Endometrial microvascular endothelial cells (primary cell): ENCODE results near the gene NPAS2. TPM values are rescaled to one million over a fixed set of nuclear protein-coding genes. Genes with fewer than 3 reads are reported as not detected.

Experiments used
- in situ Hi-C: cut with HindIII; loops from 2 replicates; pipeline ENCODE4 v1.10.0; 2017; ENCODE audit warnings: low sequenced_read_pairs, low pct_unique_long_range_greater_than_20kb; ENCODE audit errors: inconsistent ontology term
- total RNA-seq: library from RNA; depleted of rRNA; stranded (reverse); fragments of >200 nt; gene quantifications from one replicate; pipeline ENCODE4 v1.2.3, GENCODE V29; 2015; ENCODE audit errors: inconsistent ontology term

The NPAS2 gene
- total RNA-seq, 1 donor from 2014 or later = 0.93 TPM

- in situ Hi-C loops = no loop called here
These were observed 169.7 kb downstream of the NPAS2 start for GRCh38 chr2:100989666-100990065.

- in situ Hi-C loops = no loop called here
These were observed 170.2 kb downstream of the NPAS2 start for GRCh38 chr2:100990166-100990565.

DNA sequence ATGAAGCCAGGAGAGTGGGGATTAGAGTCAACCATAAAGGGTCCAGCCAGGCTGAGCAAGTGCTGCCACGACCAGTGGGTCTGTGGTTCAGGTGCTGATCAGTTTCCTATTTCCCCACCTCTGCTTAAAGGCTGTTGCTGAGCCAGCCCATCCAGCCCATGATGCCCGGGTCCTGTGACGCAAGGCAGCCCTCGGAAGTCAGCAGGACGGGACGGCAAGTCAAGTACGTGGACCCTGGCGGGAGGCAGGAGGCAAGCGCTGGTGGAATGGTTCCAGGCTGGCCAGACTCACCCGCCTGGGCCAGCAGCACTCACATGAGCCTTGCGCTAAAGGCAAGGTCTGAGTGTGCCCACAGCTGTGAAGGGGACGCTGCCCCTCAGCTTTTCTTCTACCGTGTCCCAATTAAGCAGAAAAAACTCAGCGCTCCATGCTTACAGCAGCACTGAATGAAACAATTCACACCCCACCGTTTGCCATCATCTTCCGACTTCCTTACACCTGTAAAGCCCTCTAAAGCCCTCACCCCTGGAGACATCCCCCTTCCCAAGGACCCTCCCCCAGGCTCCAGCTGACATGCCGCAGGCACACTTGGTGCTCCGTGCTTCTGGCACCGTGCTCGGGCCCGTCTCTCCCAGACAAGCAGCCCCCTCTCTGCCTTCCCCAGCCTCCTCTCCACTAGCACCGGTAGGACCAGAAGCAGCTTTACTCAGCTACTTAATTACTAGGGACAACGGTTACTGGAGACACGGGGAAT lies 170.9 kb downstream of the NPAS2 start:
- in situ Hi-C loops = no loop called here

- in situ Hi-C loops = no loop called here
These were observed 171.4 kb downstream of the NPAS2 start for GRCh38 chr2:100991404-100991773.

DNA sequence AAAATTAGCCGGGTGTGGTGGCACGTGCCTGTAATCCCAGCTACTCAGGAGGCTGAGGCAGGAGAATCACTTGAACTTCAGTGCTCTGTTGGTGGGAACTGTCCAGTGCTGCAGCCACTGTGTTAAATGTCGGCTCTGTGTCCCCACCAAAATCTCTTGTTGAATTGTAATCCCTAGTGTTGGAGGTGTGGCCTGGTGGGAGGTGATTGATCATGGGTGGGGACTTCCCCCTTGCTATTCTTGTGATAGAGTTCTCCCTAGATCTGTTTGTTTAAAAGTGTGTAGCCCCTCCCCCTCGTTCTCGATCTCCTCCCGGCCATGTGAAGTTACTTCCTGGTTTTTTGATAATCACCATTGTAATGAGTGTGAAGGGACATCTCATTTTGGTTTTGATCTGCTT lies 172.3 kb downstream of the NPAS2 start:
- in situ Hi-C loops = no loop called here

DNA sequence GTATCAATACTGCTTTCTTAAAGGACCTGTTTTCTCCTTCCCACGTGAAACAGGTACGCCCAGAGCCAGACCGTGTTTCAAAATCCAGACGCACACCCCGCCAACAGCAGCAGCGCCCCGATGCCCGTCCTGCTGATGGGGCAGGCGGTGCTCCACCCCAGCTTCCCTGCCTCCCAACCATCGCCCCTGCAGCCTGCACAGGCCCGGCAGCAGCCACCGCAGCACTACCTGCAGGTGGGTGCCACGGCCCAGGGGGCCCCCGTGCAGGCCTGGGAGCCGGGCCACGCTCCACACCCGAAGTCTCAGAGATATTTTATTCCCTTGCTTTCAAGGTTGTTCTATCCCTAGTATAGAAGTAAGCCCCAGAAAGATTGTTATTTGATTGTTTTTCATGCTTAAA lies 173.4 kb downstream of the NPAS2 start:
- in situ Hi-C loops = no loop called here

DNA sequence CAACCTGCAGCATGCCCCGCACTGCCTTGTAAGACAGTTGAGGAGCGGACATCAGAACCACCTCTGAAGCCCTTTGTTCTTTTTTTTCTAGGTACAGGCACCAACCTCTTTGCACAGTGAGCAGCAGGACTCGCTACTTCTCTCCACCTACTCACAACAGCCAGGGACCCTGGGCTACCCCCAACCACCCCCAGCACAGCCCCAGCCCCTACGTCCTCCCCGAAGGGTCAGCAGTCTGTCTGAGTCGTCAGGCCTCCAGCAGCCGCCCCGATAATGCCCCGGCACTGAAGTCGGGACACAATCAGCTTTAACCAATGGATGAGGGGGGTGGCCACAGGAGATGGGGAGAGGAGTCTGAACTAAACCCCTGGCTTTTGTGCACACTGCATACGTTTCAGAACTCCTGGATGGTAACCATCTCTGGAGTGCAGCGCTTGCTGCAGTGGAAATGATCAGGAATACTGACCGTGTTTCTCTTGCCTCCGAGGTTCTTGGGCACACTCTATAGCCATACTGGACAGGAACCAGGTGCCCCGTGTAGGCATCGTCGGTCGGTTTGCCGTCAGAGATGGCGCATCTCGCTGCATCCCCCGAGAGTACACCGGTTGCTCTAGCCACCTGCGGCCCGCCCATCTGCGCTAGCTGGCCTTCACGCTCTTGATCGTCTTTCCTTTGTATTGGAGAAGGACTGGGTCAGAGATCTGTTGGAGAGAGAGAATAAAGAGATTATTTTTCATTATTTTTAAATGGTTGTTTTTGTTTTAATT lies 175.6 kb downstream of the NPAS2 start:
- in situ Hi-C loops = no loop called here

DNA sequence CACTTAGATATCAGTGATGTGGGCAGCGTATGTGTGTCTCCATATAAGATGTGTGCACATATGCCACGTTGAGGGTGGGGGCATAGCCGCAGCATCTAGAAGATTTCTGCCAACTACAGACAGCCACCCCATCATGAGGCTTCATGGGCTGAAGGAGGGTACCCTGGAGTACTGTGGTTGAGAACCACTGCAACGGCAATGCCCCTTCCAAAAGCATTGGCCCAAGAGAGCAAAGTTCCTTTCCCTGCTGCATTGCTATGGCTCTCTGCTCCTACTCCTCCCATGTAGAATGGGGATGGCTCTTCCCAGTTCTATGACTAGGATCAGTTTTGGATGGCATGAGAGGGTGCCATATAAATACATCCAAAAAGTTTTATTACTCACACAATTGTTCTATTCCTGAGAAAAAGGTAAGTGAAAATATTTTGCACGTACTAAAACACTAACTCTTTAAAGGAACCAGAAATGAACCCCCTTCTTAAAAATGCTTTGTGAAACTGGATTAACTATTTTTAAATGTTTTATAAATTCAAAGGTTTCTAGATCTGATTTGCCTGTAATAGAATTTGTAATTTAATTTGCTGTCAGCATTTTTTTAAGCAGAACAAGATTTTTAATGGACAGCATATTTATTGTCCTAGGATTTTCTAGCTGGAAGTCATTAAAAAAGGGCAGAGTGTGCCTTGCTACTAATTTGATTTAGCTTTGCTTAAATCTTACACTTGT lies 177.7 kb downstream of the NPAS2 start:
- in situ Hi-C loops = no loop called here

GRCh38 chr2:100998235-100998573 lies 178.3 kb downstream of the NPAS2 start:
- in situ Hi-C loops = no loop called here

DNA sequence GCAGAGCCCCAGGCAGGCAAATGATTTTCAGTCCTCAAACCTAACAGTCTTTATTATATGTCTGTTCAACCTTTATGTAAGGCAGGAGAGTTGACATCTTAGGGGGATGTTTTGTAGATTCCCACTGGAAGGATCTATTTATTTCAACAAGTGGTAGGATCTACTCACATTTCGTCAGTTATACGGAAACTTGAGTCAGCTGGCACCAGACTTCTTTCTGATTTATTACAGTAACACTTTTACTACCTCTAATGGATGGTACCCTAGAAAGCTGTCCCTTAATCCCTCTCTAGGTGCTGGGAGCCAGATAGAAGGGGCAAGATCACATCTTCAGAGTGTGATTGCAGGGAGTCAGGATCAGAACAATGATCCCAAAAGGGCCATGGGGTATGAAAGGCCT lies 180.1 kb downstream of the NPAS2 start:
- in situ Hi-C loops = loop anchor here (25.0 kb wide), 1 partner anchor 212 kb away; no protein-coding TSS in a partner anchor

DNA sequence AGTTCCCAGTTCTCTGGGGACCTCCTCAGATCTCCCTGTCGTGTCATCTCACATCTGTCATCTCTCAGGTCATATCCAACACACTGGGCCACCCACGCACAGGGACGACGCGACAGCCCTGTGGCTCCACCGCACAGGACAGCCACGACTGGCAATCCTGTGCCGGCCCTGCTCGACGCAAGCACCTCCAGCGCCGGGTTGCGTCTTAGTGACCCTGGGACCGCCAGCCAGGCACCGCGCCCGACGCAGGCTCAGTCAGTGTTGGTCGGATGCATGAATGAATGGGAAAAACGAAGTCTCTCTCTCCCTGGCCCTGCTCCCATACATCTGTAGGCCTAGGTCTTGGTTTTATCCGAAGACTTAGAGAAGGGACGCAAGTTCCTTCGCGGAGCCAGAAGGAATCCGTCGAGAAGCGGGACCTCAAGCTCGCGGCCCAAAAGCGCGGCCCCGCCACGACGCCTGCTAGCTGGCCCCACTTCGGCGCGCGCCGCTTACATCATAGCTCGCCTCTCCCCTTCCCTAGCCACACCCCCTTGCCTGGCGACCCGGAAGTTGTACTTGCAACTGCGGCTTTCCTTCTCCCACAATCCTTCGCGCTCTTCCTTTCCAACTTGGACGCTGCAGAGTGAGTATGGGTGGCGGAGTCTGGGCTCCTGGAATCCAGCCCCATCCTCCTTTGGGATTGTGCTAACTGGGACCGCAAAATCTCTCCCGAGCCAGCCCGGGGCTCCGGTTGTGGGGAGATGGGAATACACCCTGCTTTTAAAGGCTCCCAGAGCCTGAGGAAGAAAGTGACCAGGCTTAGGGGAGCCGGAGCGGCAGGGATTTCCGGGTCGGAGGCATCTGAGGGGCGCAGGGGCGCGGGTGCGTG lies 182.0 kb downstream of the NPAS2 start, which contains the start of gene RPL31:
Gene RPL31, plus strand, starts transcription at position 599 of the 871 bp plus-strand sequence. CDS start 413 bp downstream, outside the sequence.
- in situ Hi-C loops = loop anchor here (25.0 kb wide), 1 partner anchor 210 kb away; no protein-coding TSS in a partner anchor

- in situ Hi-C loops = loop anchor here (25.0 kb wide), 1 partner anchor 210 kb away; no protein-coding TSS in a partner anchor
These were observed 182.8 kb downstream of the NPAS2 start for GRCh38 chr2:101002562-101003277.

DNA sequence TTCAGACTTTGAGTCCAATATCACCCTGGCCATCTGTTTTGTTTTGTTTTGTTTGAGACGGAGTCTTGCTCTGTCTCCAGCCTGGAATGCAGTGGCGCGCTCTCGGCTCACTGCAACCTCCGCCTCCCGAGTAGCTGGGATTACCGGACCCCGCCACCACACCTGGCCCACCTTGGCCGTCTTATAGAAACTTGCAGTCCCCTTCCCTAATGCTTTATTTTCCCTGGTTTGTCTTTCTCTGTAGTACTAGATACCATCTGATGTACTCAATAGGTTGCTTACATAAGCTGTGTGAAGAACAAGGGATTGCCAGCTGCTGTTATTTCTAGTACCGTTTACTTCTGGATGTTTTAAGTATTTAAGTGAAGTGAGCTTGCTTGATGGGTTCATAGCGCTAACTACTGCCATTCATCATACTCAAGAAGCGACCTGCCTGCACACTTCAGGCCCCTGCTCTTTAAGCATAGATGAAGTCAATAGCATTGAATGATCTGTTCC lies 183.4 kb downstream of the NPAS2 start:
- in situ Hi-C loops = loop anchor here (25.0 kb wide), 1 partner anchor 209 kb away; no protein-coding TSS in a partner anchor

DNA sequence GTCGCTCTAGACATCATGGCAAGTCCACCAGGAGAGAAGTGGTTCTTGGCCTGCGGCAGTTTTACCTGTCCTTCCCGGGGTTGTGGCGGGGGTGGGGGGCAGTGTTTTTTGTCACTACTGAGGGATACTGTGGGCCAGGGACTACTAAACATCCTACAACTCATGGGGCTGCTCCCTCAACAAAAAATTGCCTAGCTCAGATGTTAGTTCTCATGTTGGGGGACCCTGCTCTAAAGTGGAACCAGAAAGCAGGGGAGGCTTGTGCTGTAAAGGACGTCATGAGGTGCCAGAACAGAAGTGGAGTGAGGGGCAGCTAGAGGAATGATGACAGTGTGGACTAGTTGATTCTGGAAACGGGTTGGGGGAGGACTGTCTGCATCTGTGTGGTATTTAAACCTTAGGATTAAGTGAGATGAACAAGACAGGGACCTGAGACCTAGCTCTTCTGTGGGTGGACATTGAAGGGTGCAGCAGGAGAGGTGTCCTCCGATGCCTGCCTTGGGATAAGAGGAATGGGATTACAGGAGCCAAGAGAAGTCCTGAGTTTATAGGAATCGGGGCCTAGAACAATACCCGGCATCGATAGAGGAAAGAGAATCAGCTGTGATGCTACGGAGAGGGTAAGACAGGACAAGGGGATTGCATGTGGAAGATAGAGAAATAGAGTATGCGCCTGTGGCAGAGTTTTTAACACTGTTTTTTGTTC lies 184.8 kb downstream of the NPAS2 start:
- in situ Hi-C loops = loop anchor here (25.0 kb wide), 1 partner anchor 208 kb away; no protein-coding TSS in a partner anchor

DNA sequence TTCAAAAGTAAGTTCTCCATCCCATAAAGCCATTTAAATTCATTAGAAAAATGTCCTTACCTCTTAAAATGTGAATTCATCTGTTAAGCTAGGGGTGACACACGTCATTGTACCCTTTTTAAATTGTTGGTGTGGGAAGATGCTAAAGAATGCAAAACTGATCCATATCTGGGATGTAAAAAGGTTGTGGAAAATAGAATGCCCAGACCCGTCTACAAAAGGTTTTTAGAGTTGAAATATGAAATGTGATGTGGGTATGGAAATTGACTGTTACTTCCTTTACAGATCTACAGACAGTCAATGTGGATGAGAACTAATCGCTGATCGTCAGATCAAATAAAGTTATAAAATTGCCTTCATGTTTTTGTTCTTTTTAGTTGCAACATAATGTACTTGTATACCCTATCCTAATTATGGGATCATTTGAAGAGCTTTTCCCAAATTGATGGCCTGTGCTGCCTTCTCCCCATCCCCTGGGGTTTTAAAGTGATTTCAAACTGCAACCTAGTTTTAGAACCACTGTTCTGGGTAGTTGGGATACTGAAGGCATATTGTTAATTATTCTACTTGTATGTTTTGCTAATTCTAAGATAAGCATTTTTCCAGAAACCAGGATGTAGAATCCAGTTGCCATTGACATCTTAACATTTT lies 186.3 kb downstream of the NPAS2 start:
- in situ Hi-C loops = loop anchor here (25.0 kb wide), 1 partner anchor 206 kb away; no protein-coding TSS in a partner anchor
